NOMO-1 treated with dmso at 0.1 percent for 144 hours (cell line): ENCODE results near the gene PGM3.
"Not testable (repeated sequence)": the region's sequence is repeated elsewhere in the genome, so short reads cannot be mapped to it uniquely, and the experiment has no call there.

ENCODE experiments used
- DNase-seq: peaks from one replicate; lab custom pipeline; 2025; ENCODE audit not compliant: unreplicated experiment; lab: John Stamatoyannopoulos, UW

Gene PGM3, protein sequence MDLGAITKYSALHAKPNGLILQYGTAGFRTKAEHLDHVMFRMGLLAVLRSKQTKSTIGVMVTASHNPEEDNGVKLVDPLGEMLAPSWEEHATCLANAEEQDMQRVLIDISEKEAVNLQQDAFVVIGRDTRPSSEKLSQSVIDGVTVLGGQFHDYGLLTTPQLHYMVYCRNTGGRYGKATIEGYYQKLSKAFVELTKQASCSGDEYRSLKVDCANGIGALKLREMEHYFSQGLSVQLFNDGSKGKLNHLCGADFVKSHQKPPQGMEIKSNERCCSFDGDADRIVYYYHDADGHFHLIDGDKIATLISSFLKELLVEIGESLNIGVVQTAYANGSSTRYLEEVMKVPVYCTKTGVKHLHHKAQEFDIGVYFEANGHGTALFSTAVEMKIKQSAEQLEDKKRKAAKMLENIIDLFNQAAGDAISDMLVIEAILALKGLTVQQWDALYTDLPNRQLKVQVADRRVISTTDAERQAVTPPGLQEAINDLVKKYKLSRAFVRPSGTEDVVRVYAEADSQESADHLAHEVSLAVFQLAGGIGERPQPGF

DNA sequence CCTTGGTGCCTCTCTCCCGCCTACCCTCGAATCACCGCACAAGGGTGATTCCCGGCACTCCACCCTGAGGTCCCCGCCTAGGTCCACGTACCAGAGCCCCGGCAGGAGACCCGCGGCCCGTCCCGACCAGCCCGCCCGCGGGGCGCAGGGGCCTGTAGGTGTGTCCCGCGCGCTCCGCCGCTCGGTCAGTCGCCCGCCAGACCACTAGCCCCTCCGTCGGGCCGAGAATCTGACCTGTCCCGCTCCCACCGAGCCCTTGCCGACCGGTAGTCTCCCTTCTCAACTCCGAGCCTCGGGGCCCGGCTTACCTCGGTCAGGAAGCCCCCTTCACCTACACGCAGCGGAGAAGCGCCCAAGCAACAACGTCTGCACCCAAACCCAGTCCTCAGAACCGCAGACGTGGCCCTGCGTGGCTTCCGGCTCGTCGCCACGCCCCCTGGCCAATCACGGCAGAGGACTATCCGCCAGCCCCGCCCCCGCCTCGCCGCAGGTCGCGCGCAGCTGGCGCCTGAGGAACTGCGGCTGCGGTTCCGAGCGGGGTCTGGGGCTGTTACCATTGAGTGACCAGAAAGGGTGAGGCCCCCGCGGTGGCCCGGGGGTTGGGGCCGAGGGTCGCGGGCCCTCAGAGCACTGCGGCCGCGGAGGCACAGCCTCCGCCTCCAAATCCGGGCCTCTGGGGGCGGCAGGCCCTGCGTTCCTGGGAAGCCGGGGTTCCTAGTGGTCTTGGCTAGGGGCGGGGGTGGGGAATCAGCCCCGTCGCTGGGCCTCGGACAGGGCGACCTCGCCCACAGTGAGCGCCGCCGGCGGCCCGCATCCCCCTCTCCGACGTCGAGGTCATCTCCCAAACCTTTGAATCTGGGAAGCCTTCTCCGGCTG, at the start of gene PGM3, which contains the start of gene RWDD2A:
Gene PGM3, minus strand, starts transcription at position 395 of the 876 bp plus-strand sequence. CDS start 2,253 bp downstream, outside the sequence.
Gene RWDD2A, plus strand, starts transcription at position 487 of the 876 bp plus-strand sequence. CDS start 1,095 bp downstream, outside the sequence.
- DNase-seq = peak; percentile 89

DNA sequence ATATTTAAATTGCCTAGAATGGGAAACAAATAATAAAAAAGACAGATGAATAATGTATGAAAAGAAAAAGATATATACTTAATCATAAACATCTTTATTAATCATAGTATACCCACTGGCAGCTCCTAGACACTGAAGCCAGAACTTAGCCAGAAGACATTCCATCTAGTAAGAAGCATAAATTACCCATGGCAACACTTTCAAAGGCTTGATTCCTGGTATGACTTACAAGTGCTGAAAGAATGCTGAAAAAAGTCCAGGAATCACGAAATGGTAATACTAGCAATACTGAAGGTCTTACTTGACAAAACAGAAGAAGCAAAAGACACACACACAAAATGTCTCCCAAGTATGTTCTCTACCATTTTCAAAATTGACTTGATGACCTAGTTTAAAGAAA, 38.1 kb upstream of the PGM3 start:
- no peak for DNase-seq

DNA sequence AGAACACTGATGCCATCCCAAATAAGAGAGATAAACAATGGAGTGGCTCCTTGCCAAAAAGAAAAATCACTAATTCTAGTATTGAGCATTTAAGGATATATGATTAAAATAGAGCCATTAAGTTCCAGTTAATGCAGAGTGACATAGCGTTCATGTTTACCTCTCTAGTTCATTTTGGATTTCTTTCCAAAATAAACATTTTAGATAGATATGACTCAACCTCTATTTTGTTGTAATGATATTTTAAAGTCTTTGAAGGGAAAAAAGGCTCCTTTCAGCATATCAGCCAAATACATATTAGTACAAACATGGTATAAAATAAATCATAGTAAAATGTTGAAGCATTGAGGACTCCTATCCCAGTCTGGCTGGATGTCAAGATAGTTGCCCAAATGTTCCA, 33.5 kb upstream of the PGM3 start:
- no peak for DNase-seq

DNA sequence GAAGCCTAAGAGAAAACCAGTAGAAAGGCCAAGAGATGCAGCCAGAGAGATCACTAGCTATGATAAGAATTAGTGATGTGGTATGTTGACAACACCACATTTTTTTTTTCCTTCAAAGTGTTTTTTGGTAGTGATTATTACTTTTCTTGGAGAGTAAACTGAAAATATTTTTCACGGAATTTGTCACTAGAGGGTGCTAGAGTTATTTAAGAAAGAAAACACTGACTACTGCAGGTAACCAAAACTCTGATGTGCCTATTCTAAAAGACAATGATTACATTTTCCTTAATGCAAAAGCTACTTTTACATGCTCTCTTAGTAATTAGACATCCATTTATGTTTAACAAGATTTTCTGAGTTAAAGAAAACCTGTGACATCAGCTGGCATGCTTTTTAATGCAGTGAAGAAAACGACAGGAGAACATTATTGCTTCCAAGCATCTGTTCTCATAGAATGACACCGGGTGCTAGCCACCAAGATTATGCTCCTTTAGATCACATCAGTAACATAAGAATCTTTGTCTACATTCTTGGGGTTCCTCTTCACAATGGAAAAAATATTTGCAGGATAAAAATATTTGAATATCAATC, 28.9 kb upstream of the PGM3 start:
- no peak for DNase-seq

DNA sequence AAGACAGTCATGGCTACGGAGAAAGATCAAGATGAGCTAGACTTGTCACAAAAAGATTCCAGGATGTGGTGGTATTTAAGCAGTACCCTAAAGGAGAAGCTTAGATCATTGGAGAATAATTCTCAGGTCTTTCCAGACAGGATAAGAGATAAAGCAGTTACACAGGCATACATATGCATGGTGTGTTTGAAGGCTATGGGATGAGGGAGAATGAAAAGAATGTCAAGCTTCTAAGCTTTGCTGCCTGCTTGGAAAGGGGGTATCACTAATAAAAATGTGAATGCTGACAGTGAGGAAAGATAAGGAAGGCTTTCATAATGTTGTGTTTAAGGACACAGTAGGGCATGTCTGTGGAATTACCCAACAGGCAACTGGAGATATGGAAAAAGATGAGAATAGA, 28.2 kb upstream of the PGM3 start:
- DNase-seq = no peak

DNA sequence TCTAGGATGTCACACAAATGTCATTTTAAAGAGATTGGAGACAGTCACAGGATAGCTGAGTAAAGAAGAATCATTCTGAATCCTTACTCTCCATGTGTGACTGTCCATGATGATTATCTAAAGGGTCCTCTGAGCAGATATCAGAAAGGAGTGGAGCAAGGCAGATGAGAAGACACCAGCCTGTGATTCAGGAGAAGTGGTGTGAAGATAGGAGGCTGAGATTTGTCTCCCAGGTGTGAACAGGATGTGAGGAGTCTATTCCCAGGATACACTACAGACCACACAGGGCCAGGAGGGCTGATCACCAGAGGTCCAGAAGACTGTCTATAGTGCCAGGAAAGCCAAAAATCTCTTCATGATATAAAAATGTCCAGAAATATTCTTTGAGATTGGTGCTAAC, 27.1 kb upstream of the PGM3 start:
- DNase-seq = no peak

DNA sequence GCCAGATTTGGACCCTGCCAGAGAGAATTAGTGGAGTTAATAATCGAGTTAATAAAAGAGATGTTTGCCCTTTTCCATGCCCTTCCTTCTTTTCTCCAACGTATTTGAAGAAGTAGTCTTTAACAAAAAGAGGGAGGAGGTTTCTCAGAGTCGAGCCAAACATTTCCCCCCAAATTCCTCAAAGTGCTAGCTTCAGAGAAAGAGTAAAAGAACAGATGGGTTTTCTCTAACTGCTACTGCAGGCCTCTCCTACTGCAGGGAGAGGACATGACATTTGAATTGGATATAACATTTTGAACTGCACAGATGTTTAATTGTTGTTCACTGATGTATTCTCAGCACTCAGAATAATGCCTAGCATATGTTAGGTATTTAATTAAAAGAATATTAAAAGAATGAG, 25.6 kb upstream of the PGM3 start:
- no peak for DNase-seq

DNA sequence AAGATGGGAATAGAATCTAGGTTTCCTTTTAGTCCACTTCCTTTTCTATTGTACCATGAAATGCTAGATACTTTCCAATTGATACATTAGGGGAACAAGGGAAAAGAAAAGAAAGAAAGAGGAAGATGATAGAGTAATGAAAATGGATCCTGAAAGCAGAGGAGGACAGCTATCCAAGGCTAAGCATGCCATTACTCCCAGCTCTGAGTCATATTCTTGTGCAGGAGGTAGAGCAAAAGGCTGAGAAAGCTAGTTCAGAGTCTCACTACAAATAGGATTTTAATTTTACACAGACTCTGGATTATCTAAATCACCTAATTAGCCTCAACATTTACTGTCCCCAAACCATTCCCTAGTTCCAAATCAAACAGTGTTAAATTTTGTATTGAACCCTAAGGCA, 23.7 kb upstream of the PGM3 start:
- no peak for DNase-seq

DNA sequence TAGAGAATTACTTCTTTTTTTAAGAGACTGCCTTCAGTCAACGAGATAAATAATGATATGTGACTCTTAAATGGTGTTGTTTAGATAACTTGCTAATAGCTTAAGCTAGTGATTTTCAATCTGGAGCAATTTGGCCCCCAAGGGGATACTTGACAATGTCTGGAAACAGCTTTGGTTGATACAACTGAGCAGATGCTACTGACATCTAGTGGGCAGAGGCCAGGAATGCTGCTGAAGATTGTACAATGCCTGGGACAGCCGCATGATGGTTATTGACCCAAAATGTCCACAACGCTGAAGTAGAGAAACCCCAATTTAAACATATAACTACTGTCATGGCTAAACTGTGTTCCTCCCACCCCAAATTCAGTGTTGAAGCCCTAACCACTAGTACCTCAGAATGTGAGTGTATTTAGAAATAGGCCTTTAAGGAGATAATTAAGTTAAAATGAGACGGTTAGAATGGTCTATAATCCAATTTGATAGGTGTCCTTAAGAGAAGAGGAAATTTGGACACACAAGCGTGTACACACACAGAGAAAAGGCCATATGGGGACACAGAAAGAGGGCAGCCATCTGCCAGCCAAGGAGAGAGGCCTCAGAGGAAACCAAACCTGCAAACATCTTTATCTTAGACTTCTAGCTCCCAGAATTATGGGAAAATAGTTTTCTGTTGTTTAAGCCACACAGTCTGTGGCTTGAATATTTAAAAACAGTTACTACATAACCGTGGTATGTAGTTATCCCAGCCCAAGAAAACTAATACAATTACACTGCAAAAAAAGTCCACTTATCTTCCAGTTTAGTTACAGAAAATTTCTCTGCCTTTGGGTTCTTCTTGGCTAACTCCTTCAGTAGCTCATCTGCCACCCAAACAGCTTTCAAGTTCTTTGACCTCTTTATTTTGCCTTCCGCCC, 22.3 kb upstream of the PGM3 start:
- DNase-seq = peak; percentile 14

DNA sequence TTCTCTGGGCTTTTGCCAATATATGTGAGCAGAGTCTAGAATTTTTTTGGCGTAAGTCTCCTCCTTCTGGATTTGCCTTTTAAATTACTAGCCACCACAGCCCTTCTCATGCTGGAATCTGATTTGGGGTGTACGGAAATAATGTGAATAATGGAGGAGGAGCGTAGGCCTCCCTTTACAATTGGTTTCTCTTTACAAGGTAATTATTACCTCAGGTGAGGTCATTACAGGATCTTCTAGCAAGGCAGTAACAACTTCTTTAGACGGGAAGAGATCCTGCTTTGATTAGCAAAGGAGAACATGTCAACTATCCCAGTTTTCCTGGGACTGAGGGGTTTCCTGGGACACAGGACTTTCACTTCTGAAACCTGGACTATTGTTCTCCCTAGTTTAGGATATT, 9.0 kb upstream of the PGM3 start:
- DNase-seq = no peak

DNA sequence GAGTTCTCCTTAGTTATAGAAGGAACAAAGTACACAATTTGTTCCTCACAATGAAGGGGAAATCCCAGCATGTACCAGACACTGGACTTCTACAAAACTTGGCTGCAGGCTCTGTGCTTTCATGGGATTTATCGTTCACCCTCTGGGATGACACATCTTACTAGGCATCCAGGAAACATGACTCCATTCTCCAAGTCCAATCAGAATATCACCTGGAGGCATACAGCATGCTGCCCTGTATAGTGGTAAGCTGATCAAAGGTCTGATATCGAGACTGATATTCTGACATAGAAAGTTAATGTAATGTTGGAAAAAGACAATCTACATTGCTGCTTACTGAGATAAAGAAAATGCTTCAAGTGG, 6.8 kb upstream of the PGM3 start:
- no peak for DNase-seq

DNA sequence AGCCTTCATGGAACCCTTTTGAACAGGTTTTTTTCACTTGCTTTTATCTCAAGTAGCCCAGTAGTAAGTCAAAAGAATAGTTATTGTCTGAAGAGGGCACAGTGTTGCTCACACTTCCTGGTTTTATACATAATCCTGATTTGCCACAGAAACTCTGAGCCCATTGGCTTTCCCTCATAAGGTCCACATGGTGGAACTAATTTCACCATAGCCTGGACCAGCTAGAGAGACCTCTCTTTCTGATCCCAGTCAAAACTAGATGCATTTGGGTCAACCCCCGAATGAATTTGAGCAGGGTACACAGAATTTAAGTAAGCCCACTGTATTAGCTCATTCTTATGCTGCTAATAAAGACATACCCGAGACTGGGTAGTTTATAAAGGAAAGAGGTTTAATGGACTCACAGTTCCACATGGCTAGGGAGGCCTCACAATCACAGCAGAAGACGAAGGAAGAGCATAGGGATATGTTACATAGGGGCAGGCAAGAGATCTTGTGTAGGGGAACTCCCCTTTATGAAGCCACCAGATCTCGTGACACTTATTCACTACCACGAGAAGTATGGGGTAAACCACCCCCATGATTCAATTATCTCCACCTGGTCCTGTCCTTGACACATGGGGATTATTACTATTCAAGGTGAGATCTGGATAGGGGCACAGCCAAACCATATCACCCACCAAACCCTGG, 6.3 kb upstream of the PGM3 start:
- DNase-seq = no peak

DNA sequence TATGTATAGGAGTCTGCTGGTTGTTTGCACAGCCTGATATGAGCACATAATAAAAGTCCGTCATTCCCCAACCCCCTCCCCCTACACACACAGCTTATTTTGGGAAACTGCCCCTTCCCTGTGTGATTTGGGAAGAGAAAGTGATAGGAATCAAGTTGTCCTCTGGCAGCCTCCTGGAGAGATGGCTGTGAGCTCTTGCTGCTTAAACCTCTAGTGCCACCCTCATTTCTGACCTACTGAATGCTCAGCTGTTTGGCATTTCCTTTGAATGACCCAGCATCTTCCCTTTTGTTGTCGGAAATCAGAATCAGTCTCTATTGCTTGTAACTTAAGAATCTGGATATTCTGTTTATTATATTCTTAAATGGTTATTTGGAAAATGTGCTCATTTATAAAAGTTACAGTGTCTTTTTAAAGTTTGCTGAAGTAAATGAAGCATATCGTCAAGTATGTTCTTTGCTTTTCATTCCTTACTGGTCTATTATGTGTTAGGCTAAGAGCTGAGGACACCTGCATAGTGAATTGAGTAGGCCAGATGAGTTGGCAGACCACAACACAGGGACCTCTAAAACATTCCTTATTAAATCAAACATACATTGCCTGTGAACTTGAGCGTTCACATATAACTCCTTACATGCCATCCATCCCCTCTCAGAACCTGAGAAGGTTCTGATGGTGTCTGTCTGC, 5.6 kb upstream of the PGM3 start:
- no peak for DNase-seq

DNA sequence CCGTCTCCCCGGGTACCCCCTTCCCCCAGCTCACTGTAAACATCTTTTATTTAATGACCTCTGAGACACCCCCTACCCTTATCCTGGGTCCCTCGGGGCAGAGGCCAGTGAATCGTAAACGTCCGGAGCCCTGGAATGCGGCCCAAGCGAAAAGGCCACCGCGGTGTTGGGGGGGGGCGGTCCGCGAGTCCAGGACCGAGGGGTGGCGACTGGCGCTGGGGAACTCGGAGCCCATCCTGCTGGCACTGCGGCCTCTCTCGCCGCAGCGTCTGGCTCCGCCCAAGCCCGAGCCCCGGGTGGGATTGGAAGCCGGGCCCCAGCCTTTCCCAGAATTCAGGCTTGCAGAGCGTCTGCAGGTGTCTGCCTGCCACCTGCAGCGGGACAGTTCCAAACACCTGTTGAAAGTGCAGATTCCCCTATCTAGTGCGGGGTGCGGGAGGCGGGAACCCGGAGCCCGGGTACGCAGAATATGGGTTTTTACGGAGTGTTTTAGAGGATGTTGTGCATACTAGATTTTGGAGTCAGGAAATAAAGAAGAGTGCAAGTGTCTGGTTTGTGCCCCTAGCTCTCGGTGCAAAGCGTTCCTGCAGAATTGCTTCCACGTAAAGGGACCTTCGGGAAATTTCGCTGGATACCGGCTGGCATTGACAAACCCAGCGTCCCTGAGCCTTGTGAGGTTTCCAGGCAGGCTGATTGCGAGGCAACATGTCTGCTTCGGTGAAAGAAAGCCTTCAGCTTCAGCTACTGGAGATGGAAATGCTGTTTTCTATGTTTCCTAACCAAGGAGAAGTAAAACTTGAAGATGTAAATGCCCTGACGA, 892 bp upstream of the PGM3 start:
- no peak for DNase-seq

DNA sequence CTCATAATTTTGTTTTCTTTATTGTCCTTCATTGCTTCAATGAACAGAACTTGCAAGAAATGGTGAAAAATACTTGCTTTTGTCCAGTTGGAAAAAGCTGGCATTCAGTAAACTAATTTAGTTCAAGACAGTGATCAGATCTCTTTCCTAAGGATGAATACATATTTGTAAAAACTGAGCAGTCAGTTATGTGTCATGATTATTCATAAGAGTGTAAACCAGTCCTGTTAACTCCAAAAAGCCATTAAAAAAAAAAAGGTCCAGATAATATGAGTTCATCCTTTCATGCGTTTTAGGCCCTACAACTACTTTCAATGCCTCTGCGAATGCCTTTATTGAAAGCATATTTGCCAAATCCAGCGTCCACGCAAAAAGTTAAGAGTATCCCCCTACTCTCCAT, 609 bp downstream of the PGM3 start:
- DNase-seq = no peak

DNA sequence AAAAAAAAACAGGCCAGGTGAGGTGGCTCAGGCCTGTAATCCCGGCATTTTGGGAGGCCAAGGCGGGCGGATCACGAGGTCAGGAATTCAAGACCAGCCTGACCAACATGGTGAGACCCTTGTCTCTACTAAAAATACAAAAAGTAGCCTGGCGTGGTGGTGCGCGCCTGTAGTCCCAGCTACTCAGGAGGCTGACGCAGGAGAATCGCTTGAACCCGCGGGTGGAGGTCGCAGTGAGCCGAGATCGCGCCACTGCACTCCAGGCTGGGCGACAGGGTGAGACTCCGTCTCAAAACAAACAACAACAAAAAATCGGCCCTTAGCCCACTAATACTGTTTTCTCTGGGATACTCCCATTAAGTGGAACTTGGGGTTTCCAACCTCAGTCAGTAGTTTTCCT, 1.1 kb downstream of the PGM3 start:
- not testable (repeated sequence) for DNase-seq

DNA sequence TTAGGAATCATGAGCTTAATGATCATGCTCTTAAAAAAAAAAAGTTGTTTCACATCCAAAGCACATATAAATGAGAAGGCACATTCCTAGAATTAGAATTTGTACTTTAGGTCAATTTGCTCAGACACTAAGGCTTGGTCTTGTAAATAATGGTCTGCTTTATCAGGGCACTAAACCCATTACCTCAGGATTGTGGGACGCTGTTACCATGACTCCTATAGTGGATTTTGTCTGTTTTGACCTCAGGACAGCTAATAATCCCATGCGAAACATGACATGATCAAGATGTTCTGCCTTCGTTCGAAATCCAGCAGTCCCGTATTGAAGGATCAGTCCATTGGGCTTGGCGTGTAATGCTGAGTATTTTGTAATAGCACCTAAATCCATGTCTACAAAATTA, 2.4 kb downstream of the PGM3 start:
- no peak for DNase-seq

DNA sequence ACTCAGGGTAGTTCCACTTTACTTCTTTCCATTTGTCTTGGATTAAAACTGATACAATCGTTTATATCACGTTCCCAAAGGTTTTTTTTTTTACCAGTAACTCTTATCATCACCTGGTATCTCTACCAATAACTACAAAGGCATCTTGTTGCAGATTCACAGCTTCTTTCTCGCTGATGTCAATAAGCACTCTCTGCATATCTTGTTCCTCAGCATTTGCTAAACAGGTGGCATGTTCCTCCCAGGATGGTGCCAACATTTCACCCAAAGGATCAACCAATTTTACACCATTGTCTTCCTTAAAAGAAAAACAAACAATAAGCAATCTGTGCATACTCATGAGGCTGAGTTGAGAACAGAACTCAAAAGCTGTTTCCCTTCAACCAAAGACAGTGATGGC, 4.6 kb downstream of the PGM3 start:
- DNase-seq = no peak
